ENCODE measurements around the gene VPS26B.

- no peak for TF ChIP-seq CTCF (IDR thresholded peaks at IDR 0.05)
- TF ChIP-seq POLR2A (IDR thresholded peaks at IDR 0.05), result no peak
These were observed 48.8 kb downstream of the VPS26B start for GRCh38 chr11:134273317-134273712.

All from Peyer's patch (tissue), 4 donors.